C4-2B (cell line): ENCODE results near the gene CNOT10.

Source experiments
- H3K27ac ChIP-seq: fragments of 450-650 bp; 2 replicates; pipeline ENCODE4 v1.5.1; 2017
- ZFX ChIP-seq: fragments of 450-650 bp; IDR thresholded peaks from 2 replicates; pipeline ENCODE4 v1.6.1; 2017
- TF ChIP-seq, protein P1 (sequence below): fragments of 450-650 bp; conservative IDR thresholded peaks from 2 replicates; pipeline ENCODE4 v1.5.1; 2017; ENCODE audit warnings: mild to moderate bottlenecking

CNOT10 gene

DNA sequence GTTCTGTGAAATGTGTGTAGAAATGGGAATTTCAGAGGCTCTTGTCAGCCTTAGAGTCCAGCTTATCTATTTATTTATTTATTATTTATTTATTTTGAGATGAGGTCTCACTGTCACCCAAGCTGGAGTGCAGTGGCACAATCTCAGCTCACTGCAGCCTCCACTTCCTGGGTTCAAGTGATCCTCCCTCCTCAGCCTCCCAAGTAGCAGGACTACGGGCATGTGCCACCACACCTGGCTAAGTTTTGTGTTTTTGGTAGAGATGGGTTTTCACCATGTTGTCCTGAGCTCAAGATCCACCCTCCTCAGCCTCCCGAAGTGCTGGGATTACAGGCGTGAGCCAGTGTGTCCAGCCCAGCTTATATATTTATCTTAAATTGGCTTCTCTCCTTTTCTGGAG is 11.5 kb downstream of the CNOT10 start:
- no peak overlapping the region for H3K27ac ChIP-seq
- TF ChIP-seq ZFX: no peak
- TF ChIP-seq, protein P1, sequence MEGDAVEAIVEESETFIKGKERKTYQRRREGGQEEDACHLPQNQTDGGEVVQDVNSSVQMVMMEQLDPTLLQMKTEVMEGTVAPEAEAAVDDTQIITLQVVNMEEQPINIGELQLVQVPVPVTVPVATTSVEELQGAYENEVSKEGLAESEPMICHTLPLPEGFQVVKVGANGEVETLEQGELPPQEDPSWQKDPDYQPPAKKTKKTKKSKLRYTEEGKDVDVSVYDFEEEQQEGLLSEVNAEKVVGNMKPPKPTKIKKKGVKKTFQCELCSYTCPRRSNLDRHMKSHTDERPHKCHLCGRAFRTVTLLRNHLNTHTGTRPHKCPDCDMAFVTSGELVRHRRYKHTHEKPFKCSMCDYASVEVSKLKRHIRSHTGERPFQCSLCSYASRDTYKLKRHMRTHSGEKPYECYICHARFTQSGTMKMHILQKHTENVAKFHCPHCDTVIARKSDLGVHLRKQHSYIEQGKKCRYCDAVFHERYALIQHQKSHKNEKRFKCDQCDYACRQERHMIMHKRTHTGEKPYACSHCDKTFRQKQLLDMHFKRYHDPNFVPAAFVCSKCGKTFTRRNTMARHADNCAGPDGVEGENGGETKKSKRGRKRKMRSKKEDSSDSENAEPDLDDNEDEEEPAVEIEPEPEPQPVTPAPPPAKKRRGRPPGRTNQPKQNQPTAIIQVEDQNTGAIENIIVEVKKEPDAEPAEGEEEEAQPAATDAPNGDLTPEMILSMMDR: no peak

DNA sequence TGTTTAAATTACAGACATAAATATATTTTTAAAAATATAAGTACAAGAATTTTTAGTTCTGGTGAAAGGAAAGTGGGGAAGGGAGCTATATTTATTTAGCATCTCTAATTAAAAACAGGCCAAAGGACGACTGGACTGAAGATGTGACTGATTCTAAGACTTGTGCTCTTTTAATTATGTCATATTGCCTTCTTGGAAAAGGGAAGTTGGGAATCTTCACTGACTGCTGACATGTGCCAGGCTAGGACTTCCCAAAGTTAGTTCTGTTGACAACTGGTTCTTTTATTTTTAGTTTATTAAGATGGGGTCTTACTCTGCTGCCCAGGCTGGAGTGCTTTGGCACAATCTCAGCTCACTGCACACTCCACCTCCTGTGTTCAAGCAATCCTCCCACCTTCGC is 13.5 kb downstream of the CNOT10 start:
- no peak overlapping the region for H3K27ac ChIP-seq
- no peak for TF ChIP-seq ZFX
- TF ChIP-seq, protein P1: no peak

DNA sequence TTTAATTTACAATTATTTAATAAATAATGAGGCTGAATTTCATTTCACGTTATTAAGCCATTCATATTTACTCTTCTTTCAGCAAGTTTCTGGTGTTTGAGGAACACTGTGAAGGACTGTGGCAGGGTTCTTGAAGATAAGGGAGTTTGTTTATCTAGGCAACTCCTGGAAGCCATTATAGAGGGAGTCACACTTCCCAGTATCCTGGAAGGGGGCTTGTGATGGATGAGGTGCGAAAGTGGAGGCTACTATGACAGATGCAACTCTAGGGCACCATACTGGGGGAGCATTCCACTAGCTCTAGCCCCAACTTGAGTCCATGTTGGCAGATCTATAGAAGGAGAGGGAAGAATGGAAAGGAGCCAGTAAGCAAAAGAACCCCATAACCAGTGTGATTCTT is 14.4 kb downstream of the CNOT10 start:
- TF ChIP-seq, protein P1: no peak
- TF ChIP-seq ZFX: no peak
- no peak overlapping the region for H3K27ac ChIP-seq

DNA sequence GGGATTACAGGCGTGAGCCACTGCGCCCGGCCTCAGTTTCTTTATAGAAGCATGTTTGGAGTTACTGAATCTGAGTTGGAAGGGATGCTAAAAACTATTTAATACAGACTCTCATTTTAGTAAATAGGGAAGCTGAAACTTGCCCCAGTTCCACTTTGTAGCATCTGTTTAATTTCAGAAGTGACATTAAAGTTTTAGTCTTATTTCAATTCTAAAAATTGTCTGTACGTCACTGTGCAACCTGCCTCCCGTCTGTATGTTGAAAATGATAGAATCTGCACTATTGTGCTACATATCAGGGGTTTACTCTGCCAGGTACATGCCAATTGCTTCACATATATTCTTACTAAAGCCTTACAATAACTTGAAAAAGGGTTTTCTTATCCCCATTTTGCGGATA is 15.3 kb downstream of the CNOT10 start:
- H3K27ac ChIP-seq: no peak overlapping the region

DNA sequence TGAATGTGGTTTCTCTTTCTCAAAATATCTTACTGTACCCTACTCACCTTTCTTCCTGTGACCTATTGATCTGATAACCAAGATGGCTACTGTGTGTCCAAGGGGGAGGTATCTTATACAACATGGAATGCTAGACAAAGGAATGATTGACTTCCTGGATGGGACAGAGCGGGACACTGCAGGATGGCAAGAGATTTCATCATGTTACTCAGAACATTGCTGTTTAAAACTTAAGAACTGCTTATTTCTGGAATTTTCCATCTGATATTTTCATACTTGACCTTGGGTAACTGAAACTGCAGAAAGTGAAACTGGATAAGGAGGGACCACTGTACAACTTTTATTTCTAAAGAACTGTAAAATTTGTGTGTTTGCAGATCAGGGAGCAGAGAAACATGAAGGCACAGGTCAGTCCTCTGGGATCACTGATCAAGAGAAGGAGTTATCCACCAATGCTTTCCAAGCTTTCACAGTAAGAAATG is 18.5 kb downstream of the CNOT10 start:
- H3K27ac ChIP-seq: no peak overlapping the region
- TF ChIP-seq, protein P1: no peak
- no peak for TF ChIP-seq ZFX

More for the DNA sequence above, 15.3 kb downstream of the CNOT10 start:
- no peak for TF ChIP-seq ZFX
- TF ChIP-seq, protein P1: no peak

DNA sequence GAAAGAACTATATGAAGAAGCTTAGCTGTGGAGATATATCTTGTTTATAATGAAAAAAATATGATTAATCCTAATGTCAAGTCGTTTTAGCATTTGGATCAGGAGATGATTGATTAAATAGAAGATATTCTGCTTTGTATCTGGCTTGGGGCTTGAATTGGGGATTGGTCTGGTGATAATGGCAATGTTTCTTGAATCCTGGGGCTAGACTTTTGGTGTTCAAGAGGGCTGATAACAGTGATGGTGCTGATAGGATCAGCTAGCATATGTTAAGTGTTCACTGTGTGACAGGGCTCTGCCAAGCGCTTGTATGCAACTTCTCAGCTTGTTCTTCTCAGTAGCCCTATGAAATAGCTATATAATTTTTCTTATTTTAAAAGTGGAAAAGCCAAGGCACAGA is 20.2 kb downstream of the CNOT10 start:
- H3K27ac ChIP-seq: no peak overlapping the region
- TF ChIP-seq ZFX: no peak
- TF ChIP-seq, protein P1: no peak

DNA sequence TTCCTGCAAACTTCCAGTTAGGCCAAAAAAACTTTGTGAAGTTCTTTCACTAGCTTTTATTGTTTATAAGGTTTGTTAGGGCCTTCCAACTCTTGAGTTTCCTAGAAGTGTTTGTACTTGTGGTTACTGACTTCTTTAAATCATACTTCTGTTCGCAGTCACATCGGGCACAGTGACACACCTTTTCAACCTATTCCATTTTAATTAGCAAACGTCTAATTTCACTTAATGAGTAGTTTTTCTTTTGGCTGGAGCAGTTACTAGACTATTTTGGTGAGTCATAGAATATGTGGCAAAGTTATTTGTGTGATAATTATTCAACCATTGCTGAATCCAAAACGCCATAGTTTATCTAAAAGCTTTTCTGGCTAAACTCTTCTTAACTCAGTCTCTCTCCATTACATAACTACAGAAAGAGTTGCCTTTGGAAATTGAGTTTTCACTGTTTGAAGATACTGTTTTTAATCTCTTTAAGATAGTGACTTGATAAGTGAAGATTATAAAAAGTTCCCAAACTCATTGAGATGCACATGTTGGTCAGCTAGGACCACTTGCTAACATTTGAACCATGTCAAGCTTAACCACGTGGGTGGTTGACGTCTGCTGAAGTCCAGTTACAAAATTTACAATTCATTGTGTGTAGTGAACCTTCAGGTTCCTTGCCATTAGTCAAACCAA is 21.5 kb downstream of the CNOT10 start:
- no peak for TF ChIP-seq ZFX
- TF ChIP-seq, protein P1: no peak
- no peak overlapping the region for H3K27ac ChIP-seq
